Measurements from ENCODE around the gene STT3B. TPM values are rescaled to one million over a fixed set of nuclear protein-coding genes. Genes with fewer than 3 reads are reported as not detected.

Gene STT3B
- total and polyA plus RNA-seq, 7 donors, result 10.8 to 107 (median 64.1) TPM

DNA sequence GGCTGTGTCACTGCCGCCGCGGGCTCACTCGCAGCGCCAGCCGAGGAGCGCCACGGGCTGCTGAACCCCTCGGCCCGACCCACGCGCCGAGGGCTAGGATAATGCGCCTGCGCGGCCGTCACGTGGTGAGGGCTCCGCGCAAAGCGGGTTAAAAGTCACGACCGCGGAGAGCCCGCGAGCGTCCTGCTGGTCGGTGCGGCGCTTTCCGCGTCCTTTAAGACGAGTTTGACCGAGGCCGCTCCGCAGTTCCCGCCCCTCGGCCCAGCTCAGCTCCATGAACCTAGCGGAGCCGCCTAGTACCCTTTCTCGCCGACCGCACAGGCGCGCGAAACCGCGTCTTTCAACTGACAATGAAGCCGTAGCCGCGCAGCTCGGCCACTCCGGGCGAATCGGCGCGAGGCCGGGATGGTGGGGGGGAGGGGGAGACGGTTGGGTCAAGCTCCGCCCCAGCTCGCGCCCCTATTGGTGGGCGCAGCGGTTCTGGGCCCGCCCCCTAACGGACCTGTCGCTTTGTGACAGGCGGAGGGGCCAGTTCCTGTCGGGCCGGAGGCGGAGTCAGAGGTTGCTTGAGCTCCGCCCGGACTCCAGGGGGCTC, 636 bp upstream of the STT3B start:
- Histone ChIP-seq H3K36me3 (no peaks in the 10 kb centered on the region), H3K9me3 (no peaks in the 10 kb centered on the region), H3K4me1 (peaks cover 0 to 41% (median 33%) of the 10 kb centered on the region in 4 donors), H3K27me3 (no peaks in the 10 kb centered on the region), H3K27ac (peak overlapping the region; percentile 92 to 99 (median 96)), H3K4me3 (peak overlapping the region; percentile 75 to 95 (median 90))
- DNase-seq, result peak; percentile 100
- TF ChIP-seq, protein P1, sequence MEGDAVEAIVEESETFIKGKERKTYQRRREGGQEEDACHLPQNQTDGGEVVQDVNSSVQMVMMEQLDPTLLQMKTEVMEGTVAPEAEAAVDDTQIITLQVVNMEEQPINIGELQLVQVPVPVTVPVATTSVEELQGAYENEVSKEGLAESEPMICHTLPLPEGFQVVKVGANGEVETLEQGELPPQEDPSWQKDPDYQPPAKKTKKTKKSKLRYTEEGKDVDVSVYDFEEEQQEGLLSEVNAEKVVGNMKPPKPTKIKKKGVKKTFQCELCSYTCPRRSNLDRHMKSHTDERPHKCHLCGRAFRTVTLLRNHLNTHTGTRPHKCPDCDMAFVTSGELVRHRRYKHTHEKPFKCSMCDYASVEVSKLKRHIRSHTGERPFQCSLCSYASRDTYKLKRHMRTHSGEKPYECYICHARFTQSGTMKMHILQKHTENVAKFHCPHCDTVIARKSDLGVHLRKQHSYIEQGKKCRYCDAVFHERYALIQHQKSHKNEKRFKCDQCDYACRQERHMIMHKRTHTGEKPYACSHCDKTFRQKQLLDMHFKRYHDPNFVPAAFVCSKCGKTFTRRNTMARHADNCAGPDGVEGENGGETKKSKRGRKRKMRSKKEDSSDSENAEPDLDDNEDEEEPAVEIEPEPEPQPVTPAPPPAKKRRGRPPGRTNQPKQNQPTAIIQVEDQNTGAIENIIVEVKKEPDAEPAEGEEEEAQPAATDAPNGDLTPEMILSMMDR (IDR thresholded peaks at IDR 0.05), result peak in 1 of 4 experiments; percentile 11
- TF ChIP-seq EP300 (IDR thresholded peaks at IDR 0.05), result peak in 1 of 4 donors; percentile 19
- peak; percentile 62 to 85 for TF ChIP-seq POLR2A (IDR thresholded peaks at IDR 0.05)
- TF ChIP-seq POLR2AphosphoS5 (IDR thresholded peaks at IDR 0.05), result peak; percentile 87 to 97 (median 94)
- WGBS, 2 donors, result 0% methylated on average over 73 of the region's 73 CpGs
- intact Hi-C loops (cut with DNase I), result loop anchor here (5.0 to 10.0 kb wide), 3 partner anchors 450 to 613 kb away; partner anchors contain the start of genes GPD1L, OSBPL10 and ZNF860

DNA sequence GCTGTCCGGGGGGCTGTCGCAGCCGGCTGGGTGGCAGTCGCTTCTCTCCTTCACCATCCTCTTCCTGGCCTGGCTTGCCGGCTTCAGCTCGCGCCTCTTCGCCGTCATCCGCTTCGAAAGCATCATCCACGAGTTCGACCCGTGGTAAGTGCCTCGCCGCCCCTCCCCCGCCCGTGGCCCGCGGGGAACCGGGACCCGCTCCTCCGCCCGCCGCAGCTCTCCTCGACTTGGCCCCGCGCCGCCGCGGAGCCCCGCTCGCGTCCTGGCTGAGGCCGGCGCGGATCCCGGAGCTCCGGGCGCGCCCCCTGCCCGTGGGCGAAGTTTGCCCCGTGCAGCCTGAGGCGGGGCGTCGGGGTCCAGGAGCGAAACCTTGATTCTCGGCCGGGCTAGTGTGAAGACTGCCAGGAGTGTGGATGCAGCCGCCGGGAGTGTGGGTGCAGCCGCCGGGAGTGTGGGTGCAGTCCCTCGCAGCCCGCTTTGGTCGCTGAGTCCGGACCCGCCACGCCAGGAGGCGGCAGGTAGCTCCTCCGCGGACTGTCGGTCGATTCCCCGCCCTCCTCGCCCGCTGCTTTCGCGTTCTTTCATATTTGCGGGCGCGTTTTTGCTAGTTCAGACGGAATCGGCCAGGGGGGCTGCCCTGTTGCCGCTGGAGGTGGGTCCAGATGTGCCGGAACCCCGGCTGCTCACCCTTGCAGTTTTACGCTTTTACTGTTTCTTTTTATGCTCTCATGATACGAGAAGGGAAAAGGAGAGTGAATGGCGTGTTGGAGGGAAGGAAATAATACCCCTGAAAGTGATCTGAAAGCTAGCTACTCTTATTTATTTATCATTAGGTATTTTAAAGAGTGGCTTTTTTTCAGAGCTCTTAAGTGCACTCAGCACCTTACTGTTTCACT, 692 bp downstream of the STT3B start:
- DNase-seq, result peak; percentile 80
- H3K4me3 ChIP-seq, result peak overlapping the region; percentile 75 to 95 (median 90)

DNA sequence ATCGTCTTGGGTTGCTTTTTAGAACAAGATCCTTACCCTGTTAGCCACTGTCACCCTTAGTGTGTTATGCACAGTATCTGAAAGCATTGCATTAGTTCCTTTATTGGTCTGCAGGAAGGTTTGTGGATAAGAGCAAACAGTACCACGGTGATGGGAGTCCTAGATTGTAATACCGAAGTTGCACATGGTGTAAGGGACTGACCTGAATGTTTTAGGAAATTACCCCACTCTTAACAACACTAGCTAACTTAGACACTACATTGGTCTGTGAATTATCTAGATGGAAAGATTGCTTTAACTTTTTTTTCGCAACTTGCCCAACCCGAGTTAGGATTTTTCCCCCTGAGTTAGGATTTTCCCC, 1.3 kb downstream of the STT3B start:
- WGBS, 2 donors, result 3% methylated on average over 5 of the region's 5 CpGs
- H3K27me3 ChIP-seq, result no peaks in the 10 kb centered on the region
- no peak for DNase-seq
- H3K9me3 ChIP-seq, result no peaks in the 10 kb centered on the region
- peaks cover 0 to 47% (median 37%) of the 10 kb centered on the region in 4 donors for H3K4me1 ChIP-seq
- H3K27ac ChIP-seq, result peak overlapping the region in 3 of 4 donors; percentile 92 to 97 (median 95)
- TF ChIP-seq, protein P1 (IDR thresholded peaks at IDR 0.05), result no peak
- TF ChIP-seq POLR2AphosphoS5 (IDR thresholded peaks at IDR 0.05), result peak in 1 of 4 donors; percentile 15
- H3K36me3 ChIP-seq, result no peaks in the 10 kb centered on the region
- intact Hi-C loops (cut with DNase I), result loop anchor here (5.0 to 10.0 kb wide), 3 partner anchors 448 to 611 kb away; partner anchors contain the start of genes GPD1L, OSBPL10 and ZNF860
- peak overlapping the region; percentile 75 to 95 (median 90) for H3K4me3 ChIP-seq

More for the DNA sequence above, 692 bp downstream of the STT3B start:
- intact Hi-C loops (cut with DNase I), result loop anchor here (5.0 to 10.0 kb wide), 3 partner anchors 449 to 611 kb away; partner anchors contain the start of genes GPD1L, OSBPL10 and ZNF860
- H3K36me3 ChIP-seq, result no peaks in the 10 kb centered on the region
- peak overlapping the region; percentile 92 to 99 (median 96) for H3K27ac ChIP-seq
- no peaks in the 10 kb centered on the region for H3K9me3 ChIP-seq
- no peaks in the 10 kb centered on the region for H3K27me3 ChIP-seq
- TF ChIP-seq POLR2A (IDR thresholded peaks at IDR 0.05) (no peak), EP300 (IDR thresholded peaks at IDR 0.05) (no peak)
- TF ChIP-seq, protein P1 (IDR thresholded peaks at IDR 0.05), result no peak
- WGBS, 2 donors, result 0 to 1% methylated on average over 81 of the region's 81 CpGs
- peaks cover 0 to 45% (median 34%) of the 10 kb centered on the region in 4 donors for H3K4me1 ChIP-seq

DNA sequence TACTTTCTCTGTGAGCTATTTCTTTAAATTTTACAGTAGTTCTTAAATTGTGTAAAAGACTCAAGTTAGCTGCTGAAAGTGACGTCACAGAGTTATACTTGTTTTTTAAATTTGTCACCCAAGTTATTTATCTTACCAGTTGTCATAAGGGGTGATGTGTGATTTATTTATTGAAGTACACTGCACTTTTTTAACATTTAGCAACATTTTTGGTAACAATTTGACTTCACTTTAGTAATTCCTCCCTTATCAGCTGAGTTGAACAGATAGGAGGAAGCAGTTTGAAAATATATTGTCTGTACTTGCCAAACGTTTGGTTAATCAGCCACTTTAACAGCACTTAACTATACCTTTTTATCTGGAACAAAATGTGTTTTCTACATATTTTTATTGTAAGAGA, 3.8 kb downstream of the STT3B start:
- no peaks in the 10 kb centered on the region for H3K36me3 ChIP-seq
- H3K27ac ChIP-seq, result no peak overlapping the region
- intact Hi-C loops (cut with DNase I), result loop anchor here (10.0 kb wide), 1 partner anchor 608 kb away; no protein-coding TSS in a partner anchor
- 3 to 18% methylated on average over 2 of the region's 2 CpGs for WGBS, 2 donors
- no peak overlapping the region for H3K4me3 ChIP-seq
- H3K27me3 ChIP-seq, result no peaks in the 10 kb centered on the region
- DNase-seq, result no peak
- peaks cover 0 to 46% (median 44%) of the 10 kb centered on the region in 4 donors for H3K4me1 ChIP-seq
- no peaks in the 10 kb centered on the region for H3K9me3 ChIP-seq
- TF ChIP-seq POLR2AphosphoS5 (IDR thresholded peaks at IDR 0.05) (no peak), POLR2A (IDR thresholded peaks at IDR 0.05) (no peak), EP300 (IDR thresholded peaks at IDR 0.05) (no peak)
- TF ChIP-seq, protein P1 (IDR thresholded peaks at IDR 0.05), result no peak
